ENCODE results near the gene CUL9.

GRCh38 chr6:43258807-43259686, 77.1 kb downstream of the CUL9 start:
- TF ChIP-seq CTCF (IDR thresholded peaks at IDR 0.05) = no peak
- TF ChIP-seq EZH2 (IDR thresholded peaks at IDR 0.05) = no peak
- TF ChIP-seq EZH2phosphoT487 (IDR thresholded peaks at IDR 0.05) = no peak

Measured in neural progenitor cell (in vitro differentiated cells).